H1 (cell line): ENCODE data around the gene DES. TPM values are rescaled to one million over a fixed set of nuclear protein-coding genes. Genes with fewer than 3 reads are reported as not detected.

Experiments
- CTCF ChIA-PET: fragments of 300-600 bp; sonication (Branson Sonifier 250); formaldehyde crosslinking; loops from one replicate; lab custom pipeline; 2021; ENCODE audit not compliant: partially characterized antibody; lab: Charles Lee
- POLR2A ChIA-PET: fragments of 300-600 bp; sonication (Branson Sonifier 250); formaldehyde crosslinking; loops from one replicate; lab custom pipeline; 2021; ENCODE audit warnings: inconsistent platforms; ENCODE audit not compliant: partially characterized antibody; lab: Charles Lee
- DNase-seq, 2 experiments: peaks; one replicate each; pipeline versions ENCODE4 v3.0.0 to v3.0.0-alpha.2; 2010 to 2022; ENCODE audit warnings: low spot score in 2 of 2, low read depth in 1 of 2, mixed read lengths in 1 of 2
- FAIRE-seq: peaks from 2 replicates; lab custom pipeline; 2011; peaks lifted over from hg19 to GRCh38; lab: Jason Lieb, UNC
- H2AFZ ChIP-seq: 2 replicates; pipeline ENCODE4 v1.8.1; 2012; ENCODE audit warnings: low read length, inconsistent platforms
- H2AK5ac ChIP-seq: 2 replicates; pipeline ENCODE4 v1.6.1; 2013; ENCODE audit warnings: low read depth, low read length
- H2BK120ac ChIP-seq: replicated peaks from 2 replicates; pipeline ENCODE3; 2013; ENCODE audit warnings: low read depth, low read length, inconsistent platforms
- H2BK12ac ChIP-seq: 2 replicates; pipeline ENCODE4 v1.6.1; 2013; ENCODE audit warnings: low read depth, low read length
- H2BK15ac ChIP-seq: 2 replicates; pipeline ENCODE4 v1.6.1; 2013; ENCODE audit warnings: low read length
- H2BK20ac ChIP-seq: 2 replicates; pipeline ENCODE4 v1.6.1; 2013; ENCODE audit warnings: low read length
- H2BK5ac ChIP-seq: 2 replicates; pipeline ENCODE4 v1.6.1; 2013; ENCODE audit warnings: low read depth, low read length
- H3K14ac ChIP-seq: 2 replicates; pipeline ENCODE4 v1.6.1; 2013; ENCODE audit warnings: inconsistent platforms; ENCODE audit not compliant: insufficient read length
- H3K18ac ChIP-seq: 2 replicates; pipeline ENCODE4 v1.6.1; 2013; ENCODE audit warnings: low read length; ENCODE audit errors: extremely low read depth
- H3K23ac ChIP-seq: 2 replicates; pipeline ENCODE4 v1.6.1; 2013; ENCODE audit warnings: inconsistent platforms; ENCODE audit not compliant: insufficient read length
- H3K23me2 ChIP-seq: 2 replicates; pipeline ENCODE4 v1.6.1; 2013; ENCODE audit warnings: low read depth, low read length
- H3K27ac ChIP-seq: 2 replicates; pipeline ENCODE4 v1.6.1; 2011; ENCODE audit warnings: low read depth, low read length, inconsistent platforms
- H3K27me3 ChIP-seq, 4 experiments: replicated peaks in 1 of 4; 1 replicate in 1 of 4; 2 replicates in 3 of 4; pipeline versions ENCODE4 v1.6.1 to v1.8.1; 2011 to 2013; ENCODE audit warnings: low read length in 3 of 4, mild to moderate bottlenecking in 3 of 4, inconsistent platforms in 2 of 4, mixed read lengths in 2 of 4, moderate library complexity in 1 of 4; ENCODE audit not compliant: control insufficient read depth in 3 of 4, insufficient read depth in 3 of 4; ENCODE audit errors: extremely low read depth in 1 of 4
- H3K36me3 ChIP-seq, 4 experiments: 2 replicates each; pipeline versions ENCODE4 v1.6.1 to v1.8.1; 2011 to 2013; ENCODE audit warnings: mild to moderate bottlenecking in 4 of 4, low read length in 3 of 4, moderate library complexity in 2 of 4, control low read depth in 1 of 4, inconsistent platforms in 1 of 4; ENCODE audit not compliant: insufficient read depth in 4 of 4, control insufficient read depth in 2 of 4
- H3K4ac ChIP-seq: replicated peaks from 2 replicates; pipeline ENCODE3; 2013; ENCODE audit warnings: low read length, low read depth, mixed read lengths, inconsistent platforms; ENCODE audit not compliant: insufficient read length
- H3K4me1 ChIP-seq, 4 experiments: replicated peaks in 1 of 4; 1 replicate in 1 of 4; 2 replicates in 3 of 4; pipeline versions ENCODE4 v1.6.1 to v1.8.1; 2011 to 2013; ENCODE audit warnings: low read length in 3 of 4, inconsistent platforms in 2 of 4, mixed read lengths in 1 of 4; ENCODE audit not compliant: insufficient read depth in 4 of 4, control insufficient read depth in 3 of 4
- H3K4me2 ChIP-seq, 2 experiments: 2 replicates each; pipeline versions ENCODE4 v1.6.1 to v1.8.1; 2011 to 2013; ENCODE audit warnings: low read depth in 2 of 2, low read length in 2 of 2, control low read depth in 1 of 2, inconsistent platforms in 1 of 2, mild to moderate bottlenecking in 1 of 2; ENCODE audit not compliant: insufficient read depth in 1 of 2
- H3K4me3 ChIP-seq, 4 experiments: fragments of 200-600, 300-600 bp in 1 of 4; sonication (generic), shearing (Covaris generic), sonication (Bioruptor Twin) in 1 of 4; 2 replicates each; pipeline versions ENCODE4 v1.5.1 to v1.8.1; 2011 to 2016; ENCODE audit warnings: low read length in 4 of 4, low read depth in 3 of 4, control low read depth in 2 of 4, inconsistent platforms in 2 of 4, mild to moderate bottlenecking in 2 of 4, mixed read lengths in 1 of 4, moderate library complexity in 1 of 4; ENCODE audit not compliant: insufficient read depth in 2 of 4; ENCODE audit errors: extremely low read depth in 1 of 4
- H3K56ac ChIP-seq: replicated peaks from 2 replicates; pipeline ENCODE3; 2013; ENCODE audit warnings: low read depth, mild to moderate bottlenecking, mixed read lengths, low read length, inconsistent platforms; ENCODE audit not compliant: insufficient read length
- H3K79me1 ChIP-seq: 2 replicates; pipeline ENCODE4 v1.6.1; 2013; ENCODE audit warnings: low read depth, low read length, control low read depth
- H3K79me2 ChIP-seq, 2 experiments: 2 replicates each; pipeline versions ENCODE4 v1.6.1 to v1.8.1; 2012 to 2013; ENCODE audit warnings: low read length in 2 of 2, mild to moderate bottlenecking in 2 of 2, inconsistent platforms in 1 of 2; ENCODE audit not compliant: insufficient read depth in 2 of 2, control insufficient read depth in 1 of 2
- H3K9ac ChIP-seq, 4 experiments: replicated peaks in 1 of 4; 1 replicate in 1 of 4; 2 replicates in 3 of 4; pipeline versions ENCODE4 v1.6.1 to v1.8.1; 2011 to 2013; ENCODE audit warnings: low read depth in 3 of 4, low read length in 3 of 4, control low read depth in 2 of 4, mild to moderate bottlenecking in 2 of 4, moderate library complexity in 2 of 4, inconsistent platforms in 1 of 4; ENCODE audit errors: extremely low read depth in 1 of 4
- H3K9me3 ChIP-seq, 2 experiments: 2 replicates each; pipeline versions ENCODE4 v1.6.1 to v1.8.1; 2012 to 2013; ENCODE audit warnings: mild to moderate bottlenecking in 2 of 2, moderate library complexity in 2 of 2, control low read depth in 1 of 2, inconsistent platforms in 1 of 2, low read depth in 1 of 2, low read length in 1 of 2, mixed read lengths in 1 of 2; ENCODE audit not compliant: insufficient read depth in 2 of 2
- H4K20me1 ChIP-seq, 2 experiments: replicated peaks in 1 of 2; 2 replicates each; pipeline versions ENCODE3 to v1.8.1; 2011 to 2013; ENCODE audit warnings: inconsistent platforms in 2 of 2, low read length in 2 of 2, mild to moderate bottlenecking in 1 of 2; ENCODE audit not compliant: insufficient read depth in 2 of 2, control insufficient read depth in 1 of 2
- H4K5ac ChIP-seq: 2 replicates; pipeline ENCODE4 v1.6.1; 2013; ENCODE audit warnings: low read length, low read depth, mixed read lengths, inconsistent platforms; ENCODE audit not compliant: insufficient read length
- H4K8ac ChIP-seq: 2 replicates; pipeline ENCODE4 v1.8.0; 2013; ENCODE audit warnings: mild to moderate bottlenecking, moderate library complexity, low read length, inconsistent platforms; ENCODE audit not compliant: insufficient read depth; ENCODE audit errors: extremely low read depth
- H4K91ac ChIP-seq: replicated peaks from 2 replicates; pipeline ENCODE3; 2013; ENCODE audit warnings: low read length, mixed read lengths, inconsistent platforms; ENCODE audit not compliant: insufficient read length
- CBX8 ChIP-seq: fragments of 300-800, 300-1000 bp; sonication (generic); IDR thresholded peaks from 2 replicates; pipeline ENCODE4 v1.7.1; 2016; ENCODE audit warnings: low read depth, low read length, borderline replicate concordance
- GTF2F1 ChIP-seq: IDR thresholded peaks from 2 replicates; pipeline ENCODE4 v1.6.1; 2012; ENCODE audit warnings: low read depth, low read length, improper control_type of control experiment, borderline replicate concordance
- MAX ChIP-seq: IDR thresholded peaks from 2 replicates; pipeline ENCODE4 v1.6.1; 2012; ENCODE audit warnings: inconsistent platforms
- RAD21 ChIP-seq, 2 experiments: IDR thresholded peaks in 1 of 2; conservative IDR thresholded peaks in 1 of 2; 2 replicates each; pipeline ENCODE4 v1.6.1; 2011; ENCODE audit warnings: low read depth in 2 of 2, low read length in 2 of 2, improper control_type of control experiment in 1 of 2, inconsistent platforms in 1 of 2, mild to moderate bottlenecking in 1 of 2, moderate library complexity in 1 of 2
- RXRA ChIP-seq: IDR thresholded peaks from 2 replicates; pipeline ENCODE4 v1.6.1; 2011; ENCODE audit warnings: low read depth, mild to moderate bottlenecking, low read length, moderate library complexity; ENCODE audit not compliant: insufficient read depth
- SIN3A ChIP-seq, 2 experiments: IDR thresholded peaks in 1 of 2; conservative IDR thresholded peaks in 1 of 2; 2 replicates each; pipeline ENCODE4 v1.6.1; 2011 to 2012; ENCODE audit warnings: low read length in 2 of 2, improper control_type of control experiment in 1 of 2, low read depth in 1 of 2, mild to moderate bottlenecking in 1 of 2
- SUZ12 ChIP-seq: fragments of 200-600 bp; sonication (generic); IDR thresholded peaks from 2 replicates; pipeline ENCODE4 v1.6.1; 2012; ENCODE audit warnings: mild to moderate bottlenecking, inconsistent platforms, low read length, moderate library complexity, mixed read lengths
- TAF1 ChIP-seq: IDR thresholded peaks from 2 replicates; pipeline ENCODE4 v1.6.1; 2011; ENCODE audit warnings: mild to moderate bottlenecking, low read depth, low read length
- TBP ChIP-seq: IDR thresholded peaks from 2 replicates; pipeline ENCODE4 v1.6.1; 2011; ENCODE audit warnings: low read depth, low read length, improper control_type of control experiment
- WGBS, 2 experiments: shearing (Covaris generic) in 1 of 2; methylation state at CpG; one replicate each; pipeline versions ENCODE4 v1.1.6 to v1.1.7; 2013 to 2015; ENCODE audit warnings: low lambda C conversion rate in 2 of 2, mixed read lengths in 2 of 2, inconsistent platforms in 1 of 2, low coverage in 1 of 2, missing lambda C conversion rate in 1 of 2; ENCODE audit not compliant: insufficient replicate concordance in 2 of 2, insufficient coverage in 1 of 2, insufficient read length in 1 of 2; ENCODE audit errors: extremely low coverage in 1 of 2, missing lambda C conversion rate in 1 of 2; 5-methylcytosine and 5-hydroxymethylcytosine counted together
- polyA plus RNA-seq, 7 experiments: library from polyadenylated mRNA; depleted of rRNA in 3 of 7; stranded (reverse) in 5 of 7; unstranded in 2 of 7; fragments of >200 nt in 5 of 7; fragments of 200-250 nt in 2 of 7; gene quantifications; 1 replicate in 5 of 7; 2 replicates in 1 of 7; 4 replicates in 1 of 7; pipeline versions ENCODE4 v1.2.1 to v1.2.3, GENCODE V29; 2011 to 2013; ENCODE audit warnings: missing spikeins in 2 of 7, mixed read lengths in 2 of 7
- total RNA-seq: library from RNA; stranded (reverse); fragmentation: NEBNext Ultra II Directional; extraction: Animal tissue kit (Norgen Biotek cat#: 25700); gene quantifications from 2 replicates; pipeline ENCODE4 v1.2.1, GENCODE V29; 2021

The DES gene
- total and polyA plus RNA-seq, 2 of the 8 experiments (the other 6 are each of a cell fraction or from before 2014, with no cell fraction given) = 1.8 to 4.3 TPM

DNA sequence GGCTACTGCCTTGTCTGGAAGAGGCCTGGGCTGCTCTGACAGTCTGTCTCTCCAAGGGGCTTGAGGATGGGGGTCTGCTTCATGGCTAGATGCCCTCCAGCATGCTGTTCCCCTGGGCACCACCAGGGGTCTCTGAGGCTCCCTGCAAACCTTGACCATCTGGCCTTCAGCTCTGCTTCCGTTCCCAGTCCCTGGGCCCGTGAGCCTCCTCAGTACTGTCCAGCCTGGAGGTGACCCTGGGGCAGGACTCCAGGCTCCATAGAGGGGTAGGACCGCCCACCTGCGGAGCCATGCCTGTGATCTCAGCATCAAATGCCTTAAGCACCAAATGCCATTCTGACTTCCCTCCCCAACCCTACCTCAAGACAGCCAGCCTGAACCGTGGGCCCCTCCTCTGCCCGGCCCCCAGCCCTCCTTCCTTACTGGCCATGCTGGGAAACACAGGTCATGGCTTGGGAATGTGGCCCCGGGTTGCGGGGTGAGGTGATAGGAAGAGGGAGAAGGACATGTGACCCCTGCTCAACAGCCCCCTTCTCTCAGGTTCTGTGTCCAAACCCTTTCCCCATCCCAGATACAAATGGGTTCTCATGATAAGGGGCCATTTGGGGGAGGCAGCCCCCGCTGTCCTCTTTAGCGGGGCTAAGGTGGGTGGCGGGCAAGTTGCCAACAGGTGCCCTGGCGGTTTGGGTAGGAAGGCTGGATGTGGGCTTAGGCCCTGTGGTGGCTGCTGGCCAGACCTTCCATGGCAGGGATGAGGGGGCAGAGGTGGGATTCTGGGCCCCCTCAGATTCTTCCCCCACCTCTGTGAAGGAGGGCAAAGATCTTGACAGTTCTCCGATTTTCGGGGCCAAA, 41.5 kb downstream of the DES start:
- ChIA-PET POLR2A (interaction anchor here (0.8 to 2.5 kb wide), 10 partner anchors 9 to 107 kb away, joined by 3 to 17 read pairs (median 5); no protein-coding TSS in a partner anchor), CTCF (interaction anchor here (0.6 to 113.1 kb wide), 13 partner anchors 1 to 225 kb away, joined by 3 to 7248 read pairs (median 5); partner anchors contain the start of genes ASIC4, CHPF, DES and GMPPA)
- H3K27ac ChIP-seq = no peak overlapping the region
- peak overlapping the region; percentile 75; the same call in 1 of the 2 replicates for H2BK5ac ChIP-seq
- H2AK5ac ChIP-seq = no peak overlapping the region
- H3K79me1 ChIP-seq = no peaks in the 10 kb centered on the region
- FAIRE-seq (peak; percentile 57), DNase-seq (peak in 1 of 2 experiments; percentile 94)
- H3K4me1 ChIP-seq = peaks cover 9 to 23% (median 21%) of the 10 kb centered on the region in 4 experiments
- no peaks in the 10 kb centered on the region for H3K9me3 ChIP-seq
- no peak overlapping the region for H3K56ac ChIP-seq
- H4K20me1 ChIP-seq = peaks cover 0 to 5% of the 10 kb centered on the region in 2 experiments
- no peaks in the 10 kb centered on the region; a peak in 1 of 7 replicates for H3K27me3 ChIP-seq
- peak overlapping the region; percentile 13 for H2BK120ac ChIP-seq
- H2BK12ac ChIP-seq = peak overlapping the region; percentile 87; the same call in 1 of the 2 replicates
- H2BK15ac ChIP-seq = peak overlapping the region; percentile 61
- peak overlapping the region; percentile 88 for H3K18ac ChIP-seq
- H3K4me2 ChIP-seq = peak overlapping the region; percentile 60 to 67; a peak in 3 of 4 replicates
- no peak overlapping the region for H3K9ac ChIP-seq
- H4K5ac ChIP-seq = no peak overlapping the region
- H4K91ac ChIP-seq = peak overlapping the region; percentile 72
- no peak overlapping the region for H2AFZ ChIP-seq
- peak overlapping the region; percentile 86; the same call in 1 of the 2 replicates for H2BK20ac ChIP-seq
- H3K23ac ChIP-seq = no peak overlapping the region
- H3K79me2 ChIP-seq = no peaks in the 10 kb centered on the region
- 64% methylated on average over 12 of the region's 14 CpGs; no CpG with 5 or more reads in 1 of the 2 experiments for WGBS, 2 experiments
- H3K4ac ChIP-seq = no peak overlapping the region
- H3K23me2 ChIP-seq = peaks cover 3% of the 10 kb centered on the region; the same call in 1 of the 2 replicates
- no peak overlapping the region for H4K8ac ChIP-seq
- no peak overlapping the region for H3K14ac ChIP-seq
- H3K36me3 ChIP-seq = peaks cover 0 to 6% (median under 1%) of the 10 kb centered on the region in 4 experiments; a peak in 1 of 8 replicates
- H3K4me3 ChIP-seq = peak overlapping the region in 1 of 4 experiments; percentile 46; a peak in 1 of 8 replicates
- TF ChIP-seq TAF1 = 0 out of 2 replicates have a peak, but pooled peaks have one; percentile 10
- TF ChIP-seq TBP = peak; percentile 55; the same call in 1 of the 2 replicates
- 0 out of 2 replicates have a peak, but pooled peaks have one; percentile 18 for TF ChIP-seq GTF2F1
- no peak for TF ChIP-seq CBX8
- TF ChIP-seq RAD21 (IDR thresholded peaks at IDR 0.05 in 1 of 2, conservative IDR thresholded peaks at IDR 0.05 in 1 of 2; ENCODE audit: low read depth in 2 of 2, low read length in 2 of 2) = peak; percentile 68 to 75
- TF ChIP-seq MAX = peak; percentile 36; the same call in 1 of the 2 replicates
- peak in 1 of 2 experiments; percentile 47; a peak in 1 of 4 replicates for TF ChIP-seq SIN3A (conservative IDR thresholded peaks at IDR 0.05 in 1 of 2, IDR thresholded peaks at IDR 0.05 in 1 of 2; ENCODE audit: low read depth in 1 of 2, low read length in 2 of 2)
- TF ChIP-seq SUZ12 = no peak
- no peak for TF ChIP-seq RXRA
